NB4 (cell line): ENCODE results near the gene PAK5.

Experiments
- DNase-seq: peaks from one replicate; pipeline ENCODE4 v3.0.0; 2010; ENCODE audit warnings: low read depth
- H3K4me3 ChIP-seq: one replicate; pipeline ENCODE4 v1.5.1; 2011; ENCODE audit warnings: mild to moderate bottlenecking, low read depth, low read length, moderate library complexity
- MYC ChIP-seq: IDR thresholded peaks from 2 replicates; pipeline ENCODE4 v1.6.1; 2011; ENCODE audit warnings: low read depth, low read length
- POLR2A ChIP-seq: IDR thresholded peaks from 2 replicates; pipeline ENCODE4 v1.6.1; 2011; ENCODE audit warnings: mild to moderate bottlenecking; ENCODE audit not compliant: insufficient read length; ENCODE audit errors: extremely low read depth
- TF ChIP-seq, protein P1 (sequence below): IDR thresholded peaks from 2 replicates; pipeline ENCODE4 v1.6.1; 2011; ENCODE audit warnings: low read depth, low read length
- TF ChIP-seq, protein P2 (sequence below): IDR thresholded peaks from one replicate; pipeline ENCODE4 v1.5.1; 2012; ENCODE audit warnings: low read depth, low read length

Gene PAK5

DNA sequence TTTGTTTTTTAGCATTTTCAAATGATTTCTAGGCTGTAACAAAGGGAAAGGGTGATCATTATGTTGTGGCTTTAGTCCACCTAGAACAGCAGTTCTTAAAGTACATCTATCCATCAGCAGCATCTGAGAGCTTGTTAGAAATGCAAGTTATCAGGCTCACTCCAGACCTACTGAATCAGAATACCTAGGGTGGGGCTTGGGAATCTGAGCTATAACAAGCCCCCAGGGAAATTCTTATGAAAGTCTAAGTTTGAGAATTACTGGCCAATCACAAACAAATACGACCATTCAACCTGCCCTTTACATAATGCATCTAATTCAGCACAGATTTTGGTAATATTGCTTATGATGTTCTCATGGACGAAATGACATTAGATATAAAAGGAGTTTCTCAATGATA, 201.0 kb downstream of the PAK5 start:
- no peak overlapping the region for H3K4me3 ChIP-seq
- DNase-seq, result no peak
- TF ChIP-seq, protein P1, sequence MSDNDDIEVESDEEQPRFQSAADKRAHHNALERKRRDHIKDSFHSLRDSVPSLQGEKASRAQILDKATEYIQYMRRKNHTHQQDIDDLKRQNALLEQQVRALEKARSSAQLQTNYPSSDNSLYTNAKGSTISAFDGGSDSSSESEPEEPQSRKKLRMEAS, result no peak

DNA sequence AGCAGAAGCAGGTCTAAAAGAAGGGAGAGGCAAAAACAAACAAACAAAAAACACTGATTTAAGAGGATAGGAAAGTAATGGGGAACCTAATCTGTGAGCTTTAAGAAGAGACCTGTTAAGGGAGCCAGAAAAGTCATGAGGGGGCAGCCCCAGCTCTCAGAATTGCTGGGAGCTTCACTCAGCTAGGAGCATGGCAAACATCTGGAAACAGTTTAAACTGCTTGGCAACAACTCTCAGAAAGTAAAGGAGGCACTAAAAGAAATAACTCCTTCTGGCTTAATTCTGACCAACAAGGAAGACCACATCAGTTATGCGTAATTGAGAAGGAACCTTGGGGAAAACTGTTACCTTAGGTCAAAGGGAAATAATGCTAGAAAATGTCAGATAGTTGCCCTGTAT, 203.1 kb downstream of the PAK5 start:
- DNase-seq, result no peak
- no peak for TF ChIP-seq MYC
- TF ChIP-seq, protein P2, sequence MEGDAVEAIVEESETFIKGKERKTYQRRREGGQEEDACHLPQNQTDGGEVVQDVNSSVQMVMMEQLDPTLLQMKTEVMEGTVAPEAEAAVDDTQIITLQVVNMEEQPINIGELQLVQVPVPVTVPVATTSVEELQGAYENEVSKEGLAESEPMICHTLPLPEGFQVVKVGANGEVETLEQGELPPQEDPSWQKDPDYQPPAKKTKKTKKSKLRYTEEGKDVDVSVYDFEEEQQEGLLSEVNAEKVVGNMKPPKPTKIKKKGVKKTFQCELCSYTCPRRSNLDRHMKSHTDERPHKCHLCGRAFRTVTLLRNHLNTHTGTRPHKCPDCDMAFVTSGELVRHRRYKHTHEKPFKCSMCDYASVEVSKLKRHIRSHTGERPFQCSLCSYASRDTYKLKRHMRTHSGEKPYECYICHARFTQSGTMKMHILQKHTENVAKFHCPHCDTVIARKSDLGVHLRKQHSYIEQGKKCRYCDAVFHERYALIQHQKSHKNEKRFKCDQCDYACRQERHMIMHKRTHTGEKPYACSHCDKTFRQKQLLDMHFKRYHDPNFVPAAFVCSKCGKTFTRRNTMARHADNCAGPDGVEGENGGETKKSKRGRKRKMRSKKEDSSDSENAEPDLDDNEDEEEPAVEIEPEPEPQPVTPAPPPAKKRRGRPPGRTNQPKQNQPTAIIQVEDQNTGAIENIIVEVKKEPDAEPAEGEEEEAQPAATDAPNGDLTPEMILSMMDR, result no peak
- no peak for TF ChIP-seq POLR2A
- TF ChIP-seq, protein P1, result no peak

DNA sequence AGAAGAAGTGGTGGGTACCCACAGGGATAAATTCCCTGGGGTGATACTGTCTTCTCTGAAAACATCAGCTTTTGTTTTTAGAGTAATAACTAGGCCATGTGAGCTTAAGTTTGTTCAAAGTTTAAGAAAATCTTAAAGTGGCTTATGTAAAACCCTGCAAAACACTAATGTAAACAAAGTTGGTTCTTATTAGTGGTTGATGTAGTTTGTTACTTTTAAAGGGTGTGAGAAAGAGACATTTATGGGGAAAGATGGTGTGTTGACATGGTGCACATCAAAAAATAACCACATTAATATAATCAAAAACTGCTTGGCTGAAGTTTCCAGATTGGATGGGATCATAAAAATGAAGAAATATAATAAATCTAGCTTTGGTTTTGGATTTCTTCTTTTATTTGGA, 204.5 kb downstream of the PAK5 start:
- TF ChIP-seq, protein P1, result no peak
- TF ChIP-seq MYC (no peak), POLR2A (no peak)
- TF ChIP-seq, protein P2, result no peak
- DNase-seq, result no peak
- H3K4me3 ChIP-seq, result no peak overlapping the region

More for the DNA sequence above, 203.1 kb downstream of the PAK5 start:
- H3K4me3 ChIP-seq, result no peak overlapping the region

DNA sequence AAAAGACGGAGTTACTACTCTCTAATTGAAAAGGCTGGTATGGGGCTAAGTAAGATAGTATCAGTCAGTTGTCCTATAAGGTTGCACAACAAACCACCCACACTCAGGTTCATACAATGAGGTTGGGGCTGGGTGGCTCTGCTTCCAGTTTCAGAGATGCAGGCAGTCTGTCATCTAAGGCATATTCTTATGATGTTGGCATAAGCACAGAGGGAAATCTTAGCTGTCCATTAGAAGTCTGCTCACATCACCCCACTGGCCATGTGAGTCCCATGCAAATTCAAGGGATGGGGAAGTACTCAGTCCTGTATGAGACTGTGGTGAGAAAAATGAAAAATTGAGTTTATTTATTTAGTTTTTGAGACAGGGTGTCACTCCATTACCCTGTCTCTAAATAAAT, 205.9 kb downstream of the PAK5 start:
- TF ChIP-seq POLR2A (no peak), MYC (no peak)
- TF ChIP-seq, protein P1, result no peak
- TF ChIP-seq, protein P2, result no peak
- DNase-seq, result peak; percentile 14

DNA sequence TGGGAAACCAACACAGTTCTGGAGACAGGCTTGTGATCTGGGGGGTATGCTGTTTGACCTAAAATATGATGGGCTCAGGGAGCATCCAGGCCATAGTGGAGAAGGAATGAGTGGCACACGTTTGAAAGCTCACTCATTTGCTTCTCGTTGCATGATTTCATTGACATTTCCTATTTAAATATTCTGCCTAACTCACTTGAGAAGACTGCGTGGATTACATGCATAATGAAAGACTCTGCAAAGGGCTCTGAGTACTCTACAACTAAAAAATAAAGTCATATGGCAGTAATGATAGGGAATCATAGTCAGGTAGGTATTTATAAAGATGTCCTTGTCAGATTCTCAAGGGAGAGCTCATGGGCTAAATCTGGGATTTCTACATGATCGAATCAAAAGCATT, 206.6 kb downstream of the PAK5 start:
- DNase-seq, result no peak
- TF ChIP-seq MYC (no peak), POLR2A (no peak)
- TF ChIP-seq, protein P2, result no peak
- TF ChIP-seq, protein P1, result no peak

More for the DNA sequence above, 205.9 kb downstream of the PAK5 start:
- no peak overlapping the region for H3K4me3 ChIP-seq

DNA sequence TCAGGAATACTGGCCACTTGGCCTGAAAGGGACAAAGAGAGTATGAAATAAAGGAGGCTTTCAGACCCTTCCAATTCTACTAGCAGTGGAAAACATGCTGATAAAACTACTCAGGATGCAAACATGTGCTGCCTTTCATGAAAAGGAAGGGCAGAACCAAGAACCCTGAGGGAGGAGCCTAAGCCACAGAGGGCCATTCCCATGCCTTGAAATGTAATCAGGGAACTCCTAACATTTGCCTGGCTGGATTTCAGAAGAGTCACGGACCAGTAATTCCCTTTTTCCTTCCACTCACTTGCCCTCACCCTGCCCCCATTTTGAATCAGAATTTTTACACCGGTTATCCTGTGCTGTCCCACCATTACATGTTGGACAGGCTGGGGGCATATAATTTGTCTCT, 208.3 kb downstream of the PAK5 start:
- DNase-seq, result no peak
- H3K4me3 ChIP-seq, result no peak overlapping the region
- no peak for TF ChIP-seq MYC
- TF ChIP-seq, protein P2, result no peak

More for the DNA sequence above, 206.6 kb downstream of the PAK5 start:
- no peak overlapping the region for H3K4me3 ChIP-seq
